Adrenal gland (tissue), 12 donors: ENCODE measurements around the gene GK. TPM values are rescaled to one million over a fixed set of nuclear protein-coding genes. Genes with fewer than 3 reads are reported as not detected.
"Not testable (repeated sequence)": the region's sequence is repeated elsewhere in the genome, so short reads cannot be mapped to it uniquely, and the experiment has no call there.

Experiments used
- DNase-seq, 7 donors: peaks; one replicate each; pipeline ENCODE4 v3.0.0-alpha.2; 2019 to 2020
- H3K27ac ChIP-seq, 5 donors: fragments of 200-600 bp; sonication (generic) in 4 of 5; 1 replicate in 3 of 5; 2 replicates in 2 of 5; pipeline versions ENCODE4 v1.5.1 to v1.8.0; 2016 to 2020; ENCODE audit warnings: mild to moderate bottlenecking in 1 of 5
- H3K27me3 ChIP-seq: fragments of 200-600 bp; 2 replicates; pipeline ENCODE4 v1.8.0; 2021
- H3K36me3 ChIP-seq, 2 donors: fragments of 200-600 bp; replicated peaks in 1 of 2; 1 replicate in 1 of 2; 2 replicates in 1 of 2; pipeline versions ENCODE4 v1.5.1 to v1.8.0; 2018 to 2022
- H3K4me1 ChIP-seq, 2 donors: fragments of 200-600 bp; replicated peaks in 1 of 2; 1 replicate in 1 of 2; 2 replicates in 1 of 2; pipeline versions ENCODE4 v1.5.1 to v1.8.0; 2018 to 2021
- H3K4me3 ChIP-seq, 4 donors: fragments of 200-600 bp; sonication (generic) in 3 of 4; one replicate each; pipeline ENCODE4 v1.5.1; 2016 to 2018
- H3K9me3 ChIP-seq, 3 donors: fragments of 200-600 bp; sonication (generic) in 1 of 3; replicated peaks in 1 of 3; 1 replicate in 2 of 3; 2 replicates in 1 of 3; pipeline versions ENCODE4 v1.5.1 to v1.8.0; 2016 to 2021
- POLR2A ChIP-seq, 2 donors: fragments of 450-650 bp; IDR thresholded peaks; one replicate each; pipeline ENCODE4 v1.6.1; 2017; ENCODE audit warnings: antibody characterized with exemption in 2 of 2, mild to moderate bottlenecking in 2 of 2, moderate library complexity in 1 of 2
- WGBS, 4 donors: extraction: QIAGEN DNeasy Blood & Tissue Kit in 2 of 4; methylation state at CpG; one replicate each; pipeline versions ENCODE4 v1.1.5 to v1.1.7; 2013 to 2017; 5-methylcytosine and 5-hydroxymethylcytosine counted together
- intact Hi-C, 2 donors: fragments of 100-400 bp; cut with DNase I; formaldehyde crosslinking; loops; one replicate each; pipeline versions ENCODE4 v1.14.1 to v1.15.0; 2022 to 2023
- polyA plus RNA-seq, 3 donors: library from polyadenylated mRNA; stranded (reverse); fragments of 200-250 nt in 2 of 3; fragments of 350-450 nt in 1 of 3; fragmentation: Illumina TruSeq in 1 of 3; extraction: RNeasy Lipid Tissue Mini Kit (QIAGEN cat#74804) in 1 of 3; gene quantifications; one replicate each; pipeline ENCODE4 v1.2.3, GENCODE V29; 2013 to 2014
- total RNA-seq, 9 donors: library from RNA; depleted of rRNA in 4 of 9; stranded (reverse); fragments of >200 nt in 4 of 9; fragments of 120-200 nt in 1 of 9; fragmentation: NEBNext Ultra II Directional in 1 of 9; extraction: Animal tissue kit (Norgen Biotek cat#: 25700) in 1 of 9; gene quantifications; one replicate each; pipeline versions ENCODE4 v1.1.0 to v1.2.4, GENCODE V29; 2013 to 2023
- TF ChIP-seq, protein P1 (sequence below), 6 experiments: fragments of 450-650 bp in 4 of 6; fragments of 200-600 bp in 2 of 6; sonication (generic) in 1 of 6; IDR thresholded peaks; 1 replicate in 5 of 6; 2 replicates in 1 of 6; pipeline versions ENCODE4 v1.5.1 to v1.8.0; 2016 to 2021; ENCODE audit warnings: antibody characterized with exemption in 6 of 6, mild to moderate bottlenecking in 2 of 6, moderate library complexity in 1 of 6
- donor health status: healthy with polysubstance abuse.
- donor health status: Bipolar disorder and iron deficiency.
- donor health status: DM: yes; HTN: yes; CAD: no.
- donor health status: DM: no; HTN: no; CAD: no.
- donor health status: DM: no; HTN: no; CAD: no.
- donor health status: DM: yes; HTN: yes; CAD: no.

GK gene
- total and polyA plus RNA-seq, 12 donors = 6.1 to 169 (median 10.1) TPM

DNA sequence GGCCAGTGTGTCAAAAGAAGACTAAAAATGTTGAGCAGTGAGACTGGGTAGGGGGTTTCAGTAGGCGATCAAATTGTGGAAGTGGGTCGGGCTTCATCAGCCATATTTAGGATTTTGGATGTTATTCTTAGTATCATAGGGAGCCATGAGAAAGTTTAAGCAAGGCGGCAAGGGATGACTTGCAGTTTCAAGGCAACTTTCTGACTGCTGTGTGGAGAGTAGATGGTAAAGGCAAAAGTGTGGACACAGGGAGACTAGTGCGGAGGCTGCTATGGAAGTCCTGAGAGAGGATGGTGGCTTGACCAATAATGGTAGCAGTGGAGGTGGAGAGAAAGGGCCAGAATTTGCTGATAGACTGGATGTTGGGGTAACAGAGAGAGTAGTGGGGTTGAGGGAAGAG lies 15.4 kb downstream of the GK start:
- WGBS, 4 donors = 87 to 97% (median 92%) methylated on average over 4 of the region's 4 CpGs
- intact Hi-C loops = no loop called here

DNA sequence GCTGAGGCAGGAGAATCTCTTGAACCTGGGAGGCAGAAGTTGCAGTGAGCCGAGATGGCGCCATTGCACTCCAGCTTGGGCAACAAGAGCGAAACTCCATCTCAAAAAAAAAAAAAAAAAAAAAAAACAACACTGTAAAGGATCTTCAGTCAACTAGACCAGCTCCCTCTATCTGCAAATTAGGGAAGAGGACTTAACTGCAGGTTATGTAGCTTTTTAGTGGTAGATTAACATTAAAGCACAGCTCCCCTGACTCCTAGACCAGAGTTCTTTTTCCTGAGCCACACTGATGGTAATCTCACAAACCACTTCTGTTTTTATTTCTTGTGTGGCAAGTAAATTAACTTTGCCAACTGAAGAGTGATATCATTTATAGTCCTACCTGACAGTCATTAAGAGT lies 18.0 kb downstream of the GK start:
- not testable (repeated sequence) for H3K4me3 ChIP-seq, DNase-seq
- WGBS, 4 donors = 71 to 94% (median 84%) methylated on average over 3 of the region's 3 CpGs

More for the DNA sequence above, 15.4 kb downstream of the GK start:
- Histone ChIP-seq H3K27me3 (no peaks in the 10 kb centered on the region), H3K9me3 (no peaks in the 10 kb centered on the region), H3K4me1 (no peaks in the 10 kb centered on the region), H3K36me3 (no peaks in the 10 kb centered on the region), H3K4me3 (no peak overlapping the region), H3K27ac (no peak overlapping the region)
- no peak for DNase-seq
- no peak for TF ChIP-seq POLR2A (IDR thresholded peaks at IDR 0.05)
- TF ChIP-seq, protein P1, sequence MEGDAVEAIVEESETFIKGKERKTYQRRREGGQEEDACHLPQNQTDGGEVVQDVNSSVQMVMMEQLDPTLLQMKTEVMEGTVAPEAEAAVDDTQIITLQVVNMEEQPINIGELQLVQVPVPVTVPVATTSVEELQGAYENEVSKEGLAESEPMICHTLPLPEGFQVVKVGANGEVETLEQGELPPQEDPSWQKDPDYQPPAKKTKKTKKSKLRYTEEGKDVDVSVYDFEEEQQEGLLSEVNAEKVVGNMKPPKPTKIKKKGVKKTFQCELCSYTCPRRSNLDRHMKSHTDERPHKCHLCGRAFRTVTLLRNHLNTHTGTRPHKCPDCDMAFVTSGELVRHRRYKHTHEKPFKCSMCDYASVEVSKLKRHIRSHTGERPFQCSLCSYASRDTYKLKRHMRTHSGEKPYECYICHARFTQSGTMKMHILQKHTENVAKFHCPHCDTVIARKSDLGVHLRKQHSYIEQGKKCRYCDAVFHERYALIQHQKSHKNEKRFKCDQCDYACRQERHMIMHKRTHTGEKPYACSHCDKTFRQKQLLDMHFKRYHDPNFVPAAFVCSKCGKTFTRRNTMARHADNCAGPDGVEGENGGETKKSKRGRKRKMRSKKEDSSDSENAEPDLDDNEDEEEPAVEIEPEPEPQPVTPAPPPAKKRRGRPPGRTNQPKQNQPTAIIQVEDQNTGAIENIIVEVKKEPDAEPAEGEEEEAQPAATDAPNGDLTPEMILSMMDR (IDR thresholded peaks at IDR 0.05) = no peak

DNA sequence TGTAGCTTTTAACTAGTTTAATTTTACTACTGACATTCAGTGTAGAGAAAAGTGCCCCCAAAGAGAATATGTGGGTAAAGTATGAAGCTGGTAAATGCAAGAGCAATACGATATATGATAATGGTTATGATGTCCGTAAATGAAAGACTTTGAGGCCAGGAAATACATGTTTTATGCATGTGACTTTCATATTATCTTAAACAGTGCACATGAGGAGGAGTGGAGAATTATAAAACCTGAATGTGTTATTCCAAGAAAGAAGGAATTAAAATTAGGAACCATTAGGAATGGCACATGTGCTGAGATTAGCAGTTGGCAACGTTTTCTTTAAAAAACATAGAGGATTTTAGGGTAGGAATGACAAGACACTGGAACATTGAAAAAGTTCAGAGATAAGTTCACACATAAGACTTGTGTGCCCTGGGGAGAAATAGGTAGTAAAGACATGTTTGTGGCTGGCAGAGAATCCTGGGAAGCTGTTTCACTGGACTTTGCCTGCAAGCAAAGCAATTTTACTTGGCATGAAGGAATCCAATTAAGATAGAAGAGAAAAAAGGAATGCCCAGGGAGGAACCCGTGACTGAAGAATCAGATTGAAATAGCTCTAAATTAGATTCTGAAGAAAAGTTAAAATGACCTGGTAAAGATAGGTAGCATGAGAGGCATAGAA lies 20.0 kb downstream of the GK start:
- Histone ChIP-seq H3K4me3 (no peak overlapping the region), H3K27me3 (no peaks in the 10 kb centered on the region), H3K27ac (no peak overlapping the region), H3K4me1 (no peaks in the 10 kb centered on the region), H3K9me3 (no peaks in the 10 kb centered on the region), H3K36me3 (no peaks in the 10 kb centered on the region)
- WGBS, 4 donors = 70 to 90% (median 79%) methylated on average over 4 of the region's 4 CpGs
- no peak for DNase-seq
- intact Hi-C loops = no loop called here
- TF ChIP-seq POLR2A (IDR thresholded peaks at IDR 0.05) = no peak

More for the DNA sequence above, 18.0 kb downstream of the GK start:
- H3K4me1 ChIP-seq, intact Hi-C loops, H3K27ac ChIP-seq, H3K36me3 ChIP-seq, H3K9me3 ChIP-seq, H3K27me3 ChIP-seq: not testable (repeated sequence)

DNA sequence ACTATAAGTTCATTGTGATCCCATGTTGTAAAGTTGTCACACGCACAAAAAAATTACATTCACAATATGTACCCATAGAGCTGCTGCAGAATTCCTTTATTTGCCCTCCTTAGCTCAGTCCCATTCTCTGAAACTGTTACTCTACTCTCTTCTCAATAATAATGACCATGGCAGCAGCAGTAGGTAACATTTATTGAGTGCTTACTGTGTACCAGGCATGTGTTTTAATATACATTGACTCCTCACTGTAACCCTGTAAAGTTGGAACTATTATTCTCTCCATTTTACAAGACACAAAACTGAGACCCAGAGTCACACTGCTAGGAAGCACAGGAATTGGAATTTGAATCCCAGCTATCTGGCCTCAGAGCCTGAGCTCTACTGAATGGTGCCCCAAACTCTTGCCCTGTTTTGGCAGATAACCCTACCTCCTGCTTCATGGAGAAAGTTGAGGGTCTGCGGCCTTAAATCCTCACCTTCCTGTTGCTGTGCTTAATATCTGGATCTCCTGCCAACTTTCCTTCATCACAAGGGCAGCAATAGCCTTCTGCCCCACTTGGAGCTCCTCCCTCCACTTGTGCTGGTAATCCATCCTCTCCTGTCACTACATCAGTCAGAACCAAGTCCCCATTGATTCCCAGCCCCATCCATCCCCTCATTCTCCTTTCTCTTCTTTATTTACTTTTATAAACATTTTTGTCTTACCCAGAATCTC lies 20.8 kb downstream of the GK start:
- TF ChIP-seq, protein P1 (IDR thresholded peaks at IDR 0.05) = no peak
- no peak for TF ChIP-seq POLR2A (IDR thresholded peaks at IDR 0.05)
- WGBS, 4 donors = 62 to 92% (median 84%) methylated on average over 2 of the region's 2 CpGs
- Histone ChIP-seq H3K36me3 (no peaks in the 10 kb centered on the region), H3K27ac (no peak overlapping the region), H3K27me3 (no peaks in the 10 kb centered on the region), H3K9me3 (no peaks in the 10 kb centered on the region), H3K4me1 (no peaks in the 10 kb centered on the region), H3K4me3 (no peak overlapping the region)
- intact Hi-C loops = no loop called here
- DNase-seq = no peak

DNA sequence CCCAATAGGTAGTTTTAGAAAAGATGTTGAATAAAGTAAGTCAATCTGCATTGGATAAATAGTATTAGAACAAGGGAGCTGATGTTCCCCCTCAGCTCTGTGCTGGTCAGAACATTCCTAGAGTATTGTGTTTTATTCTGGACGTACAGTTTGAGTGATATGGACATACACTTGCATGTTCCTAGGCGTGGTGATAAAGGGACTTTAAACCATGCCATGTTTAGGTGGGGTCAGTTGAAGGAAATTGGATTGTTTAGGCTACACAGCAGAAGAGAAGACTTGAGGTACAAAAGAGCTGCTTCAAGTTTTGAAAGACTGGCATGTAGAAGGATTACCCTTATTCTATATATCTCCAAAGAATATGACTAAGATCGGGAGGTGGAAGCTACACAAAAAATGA lies 21.6 kb downstream of the GK start:
- no peaks in the 10 kb centered on the region for H3K9me3 ChIP-seq
- H3K4me3 ChIP-seq = no peak overlapping the region
- intact Hi-C loops = no loop called here
- H3K27me3 ChIP-seq = peaks cover 6% of the 10 kb centered on the region
- no peak for DNase-seq
- H3K27ac ChIP-seq = no peak overlapping the region
- WGBS, 4 donors = 74 to 97% (median 84%) methylated on average over 3 of the region's 3 CpGs
- TF ChIP-seq, protein P1 (IDR thresholded peaks at IDR 0.05) = no peak
- TF ChIP-seq POLR2A (IDR thresholded peaks at IDR 0.05) = no peak
- H3K4me1 ChIP-seq = no peaks in the 10 kb centered on the region
- H3K36me3 ChIP-seq = no peaks in the 10 kb centered on the region
